ENCODE data around the gene HAAO. TPM values are rescaled to one million over a fixed set of nuclear protein-coding genes. Genes with fewer than 3 reads are reported as not detected.

HAAO gene
- total RNA-seq, 2 experiments from 2014 or later = not detected

- H3K4me1 Mint-ChIP-seq = peaks cover 31% of the 10 kb centered on the region
- DNase-seq = no peak
- H3K36me3 Mint-ChIP-seq (ENCODE audit: low read depth) = no peaks in the 10 kb centered on the region
- peaks cover 30% of the 10 kb centered on the region for H3K27me3 Mint-ChIP-seq
- no peaks in the 10 kb centered on the region for H3K9me3 Mint-ChIP-seq
- ChIA-PET CTCF (interaction anchor here (0.5 to 2.9 kb wide), 4 partner anchors 12 to 432 kb away, joined by 3 to 8 read pairs (median 3); no protein-coding TSS in a partner anchor), POLR2A (no interaction called here)
- H3K4me3 Mint-ChIP-seq = no peak overlapping the region
- H3K27ac Mint-ChIP-seq = no peak overlapping the region
These were observed 4.3 kb upstream of the HAAO start for GRCh38 chr2:42796427-42797248.

GRCh38 chr2:42795841-42796301 is 3.5 kb upstream of the HAAO start:
- H3K9me3 Mint-ChIP-seq = no peaks in the 10 kb centered on the region
- ChIA-PET POLR2A (no interaction called here), CTCF (interaction anchor here (1.0 to 2.9 kb wide), 3 partner anchors 11 to 14 kb away, joined by 3 to 8 read pairs (median 3); no protein-coding TSS in a partner anchor)
- H3K27me3 Mint-ChIP-seq = peaks cover 37% of the 10 kb centered on the region
- H3K4me1 Mint-ChIP-seq = peaks cover 27% of the 10 kb centered on the region
- no peak overlapping the region for H3K4me3 Mint-ChIP-seq
- no peak overlapping the region for H3K27ac Mint-ChIP-seq
- DNase-seq = no peak
- H3K36me3 Mint-ChIP-seq (ENCODE audit: low read depth) = no peaks in the 10 kb centered on the region

- no peaks in the 10 kb centered on the region for H3K9me3 Mint-ChIP-seq
- H3K27ac Mint-ChIP-seq = no peak overlapping the region
- no peak overlapping the region for H3K4me3 Mint-ChIP-seq
- ChIA-PET CTCF (interaction anchor here (0.7 to 1.0 kb wide), 2 partner anchors 10 to 35 kb away, joined by 3 read pairs; no protein-coding TSS in a partner anchor), POLR2A (no interaction called here)
- H3K36me3 Mint-ChIP-seq (ENCODE audit: low read depth) = no peaks in the 10 kb centered on the region
- peaks cover 21% of the 10 kb centered on the region for H3K4me1 Mint-ChIP-seq
- H3K27me3 Mint-ChIP-seq = peaks cover 40% of the 10 kb centered on the region
- DNase-seq = no peak
These were observed 2.9 kb upstream of the HAAO start for GRCh38 chr2:42795275-42795674.

- DNase-seq = no peak
- no peak overlapping the region for H3K4me3 Mint-ChIP-seq
- H3K27me3 Mint-ChIP-seq = peaks cover 43% of the 10 kb centered on the region
- H3K9me3 Mint-ChIP-seq = no peaks in the 10 kb centered on the region
- ChIA-PET POLR2A (interaction anchor here (0.6 kb wide), 1 partner anchor 431 kb away, joined by 4 read pairs; no protein-coding TSS in a partner anchor), CTCF (interaction anchor here (0.7 to 2.5 kb wide), 3 partner anchors 16 to 319 kb away, joined by 3 to 6 read pairs (median 3); no protein-coding TSS in a partner anchor)
- H3K4me1 Mint-ChIP-seq = peaks cover 20% of the 10 kb centered on the region
- H3K27ac Mint-ChIP-seq = no peak overlapping the region
- H3K36me3 Mint-ChIP-seq (ENCODE audit: low read depth) = no peaks in the 10 kb centered on the region
These were observed 2.1 kb upstream of the HAAO start for GRCh38 chr2:42794271-42795046.

- DNase-seq = no peak
- no peak overlapping the region for H3K27ac Mint-ChIP-seq
- ChIA-PET CTCF (interaction anchor here (0.6 to 2.5 kb wide), 4 partner anchors 16 to 336 kb away, joined by 3 to 10 read pairs (median 6); no protein-coding TSS in a partner anchor), POLR2A (interaction anchor here (0.6 kb wide), 1 partner anchor 430 kb away, joined by 4 read pairs; no protein-coding TSS in a partner anchor)
- peak overlapping the region; percentile 31 for H3K4me3 Mint-ChIP-seq
- H3K4me1 Mint-ChIP-seq = peaks cover 20% of the 10 kb centered on the region
- no peaks in the 10 kb centered on the region for H3K36me3 Mint-ChIP-seq (ENCODE audit: low read depth)
- peaks cover 43% of the 10 kb centered on the region for H3K27me3 Mint-ChIP-seq
- H3K9me3 Mint-ChIP-seq = no peaks in the 10 kb centered on the region
These were observed 1.2 kb upstream of the HAAO start for GRCh38 chr2:42793334-42794270.

GRCh38 chr2:42792087-42792582 is 248 bp downstream of the HAAO start:
- H3K27me3 Mint-ChIP-seq = peaks cover 43% of the 10 kb centered on the region
- ChIA-PET POLR2A (no interaction called here), CTCF (interaction anchor here (0.8 to 1.2 kb wide), 3 partner anchors 8 to 34 kb away, joined by 3 to 4 read pairs (median 3); no protein-coding TSS in a partner anchor)
- H3K9me3 Mint-ChIP-seq = no peaks in the 10 kb centered on the region
- H3K36me3 Mint-ChIP-seq (ENCODE audit: low read depth) = no peaks in the 10 kb centered on the region
- peak overlapping the region; percentile 67 for H3K4me3 Mint-ChIP-seq
- H3K27ac Mint-ChIP-seq = no peak overlapping the region
- peaks cover 22% of the 10 kb centered on the region for H3K4me1 Mint-ChIP-seq
- no peak for DNase-seq

GRCh38 chr2:42791606-42792005 is 777 bp downstream of the HAAO start:
- no peaks in the 10 kb centered on the region for H3K9me3 Mint-ChIP-seq
- H3K4me1 Mint-ChIP-seq = peaks cover 22% of the 10 kb centered on the region
- no peak overlapping the region for H3K27ac Mint-ChIP-seq
- CTCF ChIA-PET = interaction anchor here (1.0 to 1.2 kb wide), 3 partner anchors 13 to 345 kb away, joined by 3 to 4 read pairs (median 4); no protein-coding TSS in a partner anchor
- POLR2A ChIA-PET = no interaction called here
- no peak for DNase-seq
- no peaks in the 10 kb centered on the region for H3K36me3 Mint-ChIP-seq (ENCODE audit: low read depth)
- H3K4me3 Mint-ChIP-seq = no peak overlapping the region
- peaks cover 43% of the 10 kb centered on the region for H3K27me3 Mint-ChIP-seq

GRCh38 chr2:42789751-42790150 is 2.6 kb downstream of the HAAO start:
- DNase-seq = no peak
- H3K4me3 Mint-ChIP-seq = no peak overlapping the region
- no peak overlapping the region for H3K27ac Mint-ChIP-seq
- ChIA-PET CTCF (interaction anchor here (1.0 kb wide), 1 partner anchor 10 kb away, joined by 4 read pairs; no protein-coding TSS in a partner anchor), POLR2A (no interaction called here)
- H3K36me3 Mint-ChIP-seq (ENCODE audit: low read depth) = no peaks in the 10 kb centered on the region
- H3K4me1 Mint-ChIP-seq = peaks cover 15% of the 10 kb centered on the region
- no peaks in the 10 kb centered on the region for H3K9me3 Mint-ChIP-seq
- peaks cover 34% of the 10 kb centered on the region for H3K27me3 Mint-ChIP-seq

GRCh38 chr2:42788882-42789281 is 3.5 kb downstream of the HAAO start:
- H3K4me3 Mint-ChIP-seq = no peak overlapping the region
- H3K4me1 Mint-ChIP-seq = peaks cover 15% of the 10 kb centered on the region
- H3K9me3 Mint-ChIP-seq = no peaks in the 10 kb centered on the region
- ChIA-PET POLR2A (no interaction called here), CTCF (no interaction called here)
- DNase-seq = no peak
- no peak overlapping the region for H3K27ac Mint-ChIP-seq
- peaks cover 26% of the 10 kb centered on the region for H3K27me3 Mint-ChIP-seq
- no peaks in the 10 kb centered on the region for H3K36me3 Mint-ChIP-seq (ENCODE audit: low read depth)

GRCh38 chr2:42788478-42788793 is 3.9 kb downstream of the HAAO start:
- Mint-ChIP-seq H3K9me3 (no peaks in the 10 kb centered on the region), H3K27ac (no peak overlapping the region), H3K27me3 (peaks cover 21% of the 10 kb centered on the region), H3K4me3 (no peak overlapping the region), H3K36me3 (ENCODE audit: low read depth) (no peaks in the 10 kb centered on the region), H3K4me1 (peaks cover 10% of the 10 kb centered on the region)
- DNase-seq = no peak
- CTCF ChIA-PET = no interaction called here
- POLR2A ChIA-PET = no interaction called here

GRCh38 chr2:42787788-42788477 is 4.5 kb downstream of the HAAO start:
- Mint-ChIP-seq H3K4me1 (peaks cover 8% of the 10 kb centered on the region), H3K36me3 (ENCODE audit: low read depth) (no peaks in the 10 kb centered on the region), H3K27me3 (peaks cover 18% of the 10 kb centered on the region), H3K9me3 (no peaks in the 10 kb centered on the region), H3K4me3 (no peak overlapping the region), H3K27ac (no peak overlapping the region)
- ChIA-PET CTCF (interaction anchor here (1.8 kb wide), 1 partner anchor 22 kb away, joined by 6 read pairs; no protein-coding TSS in a partner anchor), POLR2A (no interaction called here)
- no peak for DNase-seq
